Mammary epithelial cell (primary cell): ENCODE data around the gene ADK.

Experiments
- EZH2 ChIP-seq: IDR thresholded peaks from 2 replicates; pipeline ENCODE4 v1.6.1; 2012; ENCODE audit warnings: low read length, inconsistent platforms, borderline replicate concordance
- TF ChIP-seq, protein P1 (sequence below), 2 donors: IDR thresholded peaks in 1 of 2; conservative IDR thresholded peaks in 1 of 2; 2 replicates each; pipeline ENCODE4 v1.5.1; 2011 to 2012; ENCODE audit warnings: inconsistent platforms in 2 of 2, low read length in 2 of 2, mild to moderate bottlenecking in 2 of 2, control low read depth in 1 of 2, low read depth in 1 of 2; ENCODE audit not compliant: insufficient read depth in 1 of 2; ENCODE audit errors: extremely low read depth in 1 of 2

- TF ChIP-seq, protein P1, sequence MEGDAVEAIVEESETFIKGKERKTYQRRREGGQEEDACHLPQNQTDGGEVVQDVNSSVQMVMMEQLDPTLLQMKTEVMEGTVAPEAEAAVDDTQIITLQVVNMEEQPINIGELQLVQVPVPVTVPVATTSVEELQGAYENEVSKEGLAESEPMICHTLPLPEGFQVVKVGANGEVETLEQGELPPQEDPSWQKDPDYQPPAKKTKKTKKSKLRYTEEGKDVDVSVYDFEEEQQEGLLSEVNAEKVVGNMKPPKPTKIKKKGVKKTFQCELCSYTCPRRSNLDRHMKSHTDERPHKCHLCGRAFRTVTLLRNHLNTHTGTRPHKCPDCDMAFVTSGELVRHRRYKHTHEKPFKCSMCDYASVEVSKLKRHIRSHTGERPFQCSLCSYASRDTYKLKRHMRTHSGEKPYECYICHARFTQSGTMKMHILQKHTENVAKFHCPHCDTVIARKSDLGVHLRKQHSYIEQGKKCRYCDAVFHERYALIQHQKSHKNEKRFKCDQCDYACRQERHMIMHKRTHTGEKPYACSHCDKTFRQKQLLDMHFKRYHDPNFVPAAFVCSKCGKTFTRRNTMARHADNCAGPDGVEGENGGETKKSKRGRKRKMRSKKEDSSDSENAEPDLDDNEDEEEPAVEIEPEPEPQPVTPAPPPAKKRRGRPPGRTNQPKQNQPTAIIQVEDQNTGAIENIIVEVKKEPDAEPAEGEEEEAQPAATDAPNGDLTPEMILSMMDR (conservative IDR thresholded peaks at IDR 0.05 in 1 of 2, IDR thresholded peaks at IDR 0.05 in 1 of 2; ENCODE audit: extremely low read depth in 1 of 2, insufficient read depth in 1 of 2, low read depth in 1 of 2, low read length in 2 of 2), result no peak
- TF ChIP-seq EZH2, result no peak
Observed at GRCh38 chr10:74156919-74157289, 5.9 kb downstream of the ADK start.
